Measurements from ENCODE around the gene RRP1. TPM values are rescaled to one million over a fixed set of nuclear protein-coding genes. Genes with fewer than 3 reads are reported as not detected.

RRP1 gene
- total and polyA plus RNA-seq, 9 of the 15 experiments (the other 6 are each of a cell fraction or from before 2014, with no cell fraction given) = 0.89 to 105 (median 51.6) TPM

DNA sequence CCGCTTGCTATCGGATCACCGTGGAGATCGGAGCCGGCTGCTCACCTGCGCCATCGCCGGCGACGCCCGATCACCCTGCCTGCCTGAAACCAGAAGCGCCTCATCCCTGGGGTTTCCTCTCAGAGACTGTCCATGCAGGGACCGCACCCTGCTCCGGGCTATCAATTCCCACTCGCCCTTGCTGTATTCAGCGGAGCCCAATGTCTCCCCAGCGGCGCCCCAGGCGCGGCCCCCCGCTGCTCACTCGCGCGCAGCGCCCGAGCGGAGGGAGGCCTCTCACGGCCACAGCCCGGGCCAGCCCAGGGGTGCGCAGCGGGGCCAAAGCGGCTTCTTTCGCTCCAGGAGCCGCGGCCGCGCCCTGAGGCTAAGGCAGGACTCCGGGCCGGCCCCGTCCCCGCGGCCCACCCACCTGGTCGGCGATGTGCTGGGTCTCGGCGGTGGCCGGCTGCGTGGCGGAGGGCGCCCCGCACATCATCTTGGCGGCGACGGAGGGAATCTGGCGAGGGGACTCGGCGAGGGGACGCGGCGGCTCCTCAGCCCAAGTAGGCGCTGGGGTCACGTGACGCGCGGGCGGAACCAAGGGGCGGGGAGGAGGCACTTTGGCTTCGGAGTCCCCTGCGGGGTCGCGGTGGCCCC lies 13.5 kb upstream of the RRP1 start, which contains the start of gene CSTB (continued):
- TF ChIP-seq, protein P1, sequence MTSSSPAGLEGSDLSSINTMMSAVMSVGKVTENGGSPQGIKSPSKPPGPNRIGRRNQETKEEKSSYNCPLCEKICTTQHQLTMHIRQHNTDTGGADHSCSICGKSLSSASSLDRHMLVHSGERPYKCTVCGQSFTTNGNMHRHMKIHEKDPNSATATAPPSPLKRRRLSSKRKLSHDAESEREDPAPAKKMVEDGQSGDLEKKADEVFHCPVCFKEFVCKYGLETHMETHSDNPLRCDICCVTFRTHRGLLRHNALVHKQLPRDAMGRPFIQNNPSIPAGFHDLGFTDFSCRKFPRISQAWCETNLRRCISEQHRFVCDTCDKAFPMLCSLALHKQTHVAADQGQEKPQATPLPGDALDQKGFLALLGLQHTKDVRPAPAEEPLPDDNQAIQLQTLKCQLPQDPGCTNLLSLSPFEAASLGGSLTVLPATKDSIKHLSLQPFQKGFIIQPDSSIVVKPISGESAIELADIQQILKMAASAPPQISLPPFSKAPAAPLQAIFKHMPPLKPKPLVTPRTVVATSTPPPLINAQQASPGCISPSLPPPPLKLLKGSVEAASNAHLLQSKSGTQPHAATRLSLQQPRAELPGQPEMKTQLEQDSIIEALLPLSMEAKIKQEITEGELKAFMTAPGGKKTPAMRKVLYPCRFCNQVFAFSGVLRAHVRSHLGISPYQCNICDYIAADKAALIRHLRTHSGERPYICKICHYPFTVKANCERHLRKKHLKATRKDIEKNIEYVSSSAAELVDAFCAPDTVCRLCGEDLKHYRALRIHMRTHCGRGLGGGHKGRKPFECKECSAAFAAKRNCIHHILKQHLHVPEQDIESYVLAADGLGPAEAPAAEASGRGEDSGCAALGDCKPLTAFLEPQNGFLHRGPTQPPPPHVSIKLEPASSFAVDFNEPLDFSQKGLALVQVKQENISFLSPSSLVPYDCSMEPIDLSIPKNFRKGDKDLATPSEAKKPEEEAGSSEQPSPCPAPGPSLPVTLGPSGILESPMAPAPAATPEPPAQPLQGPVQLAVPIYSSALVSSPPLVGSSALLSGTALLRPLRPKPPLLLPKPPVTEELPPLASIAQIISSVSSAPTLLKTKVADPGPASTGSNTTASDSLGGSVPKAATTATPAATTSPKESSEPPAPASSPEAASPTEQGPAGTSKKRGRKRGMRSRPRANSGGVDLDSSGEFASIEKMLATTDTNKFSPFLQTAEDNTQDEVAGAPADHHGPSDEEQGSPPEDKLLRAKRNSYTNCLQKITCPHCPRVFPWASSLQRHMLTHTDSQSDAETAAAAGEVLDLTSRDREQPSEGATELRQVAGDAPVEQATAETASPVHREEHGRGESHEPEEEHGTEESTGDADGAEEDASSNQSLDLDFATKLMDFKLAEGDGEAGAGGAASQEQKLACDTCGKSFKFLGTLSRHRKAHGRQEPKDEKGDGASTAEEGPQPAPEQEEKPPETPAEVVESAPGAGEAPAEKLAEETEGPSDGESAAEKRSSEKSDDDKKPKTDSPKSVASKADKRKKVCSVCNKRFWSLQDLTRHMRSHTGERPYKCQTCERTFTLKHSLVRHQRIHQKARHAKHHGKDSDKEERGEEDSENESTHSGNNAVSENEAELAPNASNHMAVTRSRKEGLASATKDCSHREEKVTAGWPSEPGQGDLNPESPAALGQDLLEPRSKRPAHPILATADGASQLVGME (CRISPR knock-in tag; IDR thresholded peaks at IDR 0.05) = peak; percentile 88
- TF ChIP-seq MTF1 (CRISPR knock-in tag; IDR thresholded peaks at IDR 0.05; ENCODE audit: borderline replicate concordance) (no peak), ZSCAN29 (IDR thresholded peaks at IDR 0.05) (peak; percentile 72), MYC (IDR thresholded peaks at IDR 0.05; ENCODE audit: low read depth, low read length) (no peak; the same call in 1 of the 2 replicates), MYC (CRISPR knock-in tag; IDR thresholded peaks at IDR 0.05; ENCODE audit: borderline replicate concordance, low read depth) (no peak), NR2F6 (CRISPR knock-in tag; IDR thresholded peaks at IDR 0.05) (no peak), ZNF184 (CRISPR knock-in tag; IDR thresholded peaks at IDR 0.05) (no peak), LARP7 (IDR thresholded peaks at IDR 0.05) (no peak), NELFE (IDR thresholded peaks at IDR 0.05; ENCODE audit: insufficient read depth, insufficient read length) (no peak)
- TF ChIP-seq, protein P2, sequence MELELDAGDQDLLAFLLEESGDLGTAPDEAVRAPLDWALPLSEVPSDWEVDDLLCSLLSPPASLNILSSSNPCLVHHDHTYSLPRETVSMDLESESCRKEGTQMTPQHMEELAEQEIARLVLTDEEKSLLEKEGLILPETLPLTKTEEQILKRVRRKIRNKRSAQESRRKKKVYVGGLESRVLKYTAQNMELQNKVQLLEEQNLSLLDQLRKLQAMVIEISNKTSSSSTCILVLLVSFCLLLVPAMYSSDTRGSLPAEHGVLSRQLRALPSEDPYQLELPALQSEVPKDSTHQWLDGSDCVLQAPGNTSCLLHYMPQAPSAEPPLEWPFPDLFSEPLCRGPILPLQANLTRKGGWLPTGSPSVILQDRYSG (tag; conservative IDR thresholded peaks at IDR 0.05; ENCODE audit: low read depth) = no peak
- TF ChIP-seq, protein P3, sequence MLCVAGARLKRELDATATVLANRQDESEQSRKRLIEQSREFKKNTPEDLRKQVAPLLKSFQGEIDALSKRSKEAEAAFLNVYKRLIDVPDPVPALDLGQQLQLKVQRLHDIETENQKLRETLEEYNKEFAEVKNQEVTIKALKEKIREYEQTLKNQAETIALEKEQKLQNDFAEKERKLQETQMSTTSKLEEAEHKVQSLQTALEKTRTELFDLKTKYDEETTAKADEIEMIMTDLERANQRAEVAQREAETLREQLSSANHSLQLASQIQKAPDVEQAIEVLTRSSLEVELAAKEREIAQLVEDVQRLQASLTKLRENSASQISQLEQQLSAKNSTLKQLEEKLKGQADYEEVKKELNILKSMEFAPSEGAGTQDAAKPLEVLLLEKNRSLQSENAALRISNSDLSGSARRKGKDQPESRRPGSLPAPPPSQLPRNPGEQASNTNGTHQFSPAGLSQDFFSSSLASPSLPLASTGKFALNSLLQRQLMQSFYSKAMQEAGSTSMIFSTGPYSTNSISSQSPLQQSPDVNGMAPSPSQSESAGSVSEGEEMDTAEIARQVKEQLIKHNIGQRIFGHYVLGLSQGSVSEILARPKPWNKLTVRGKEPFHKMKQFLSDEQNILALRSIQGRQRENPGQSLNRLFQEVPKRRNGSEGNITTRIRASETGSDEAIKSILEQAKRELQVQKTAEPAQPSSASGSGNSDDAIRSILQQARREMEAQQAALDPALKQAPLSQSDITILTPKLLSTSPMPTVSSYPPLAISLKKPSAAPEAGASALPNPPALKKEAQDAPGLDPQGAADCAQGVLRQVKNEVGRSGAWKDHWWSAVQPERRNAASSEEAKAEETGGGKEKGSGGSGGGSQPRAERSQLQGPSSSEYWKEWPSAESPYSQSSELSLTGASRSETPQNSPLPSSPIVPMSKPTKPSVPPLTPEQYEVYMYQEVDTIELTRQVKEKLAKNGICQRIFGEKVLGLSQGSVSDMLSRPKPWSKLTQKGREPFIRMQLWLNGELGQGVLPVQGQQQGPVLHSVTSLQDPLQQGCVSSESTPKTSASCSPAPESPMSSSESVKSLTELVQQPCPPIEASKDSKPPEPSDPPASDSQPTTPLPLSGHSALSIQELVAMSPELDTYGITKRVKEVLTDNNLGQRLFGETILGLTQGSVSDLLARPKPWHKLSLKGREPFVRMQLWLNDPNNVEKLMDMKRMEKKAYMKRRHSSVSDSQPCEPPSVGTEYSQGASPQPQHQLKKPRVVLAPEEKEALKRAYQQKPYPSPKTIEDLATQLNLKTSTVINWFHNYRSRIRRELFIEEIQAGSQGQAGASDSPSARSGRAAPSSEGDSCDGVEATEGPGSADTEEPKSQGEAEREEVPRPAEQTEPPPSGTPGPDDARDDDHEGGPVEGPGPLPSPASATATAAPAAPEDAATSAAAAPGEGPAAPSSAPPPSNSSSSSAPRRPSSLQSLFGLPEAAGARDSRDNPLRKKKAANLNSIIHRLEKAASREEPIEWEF (CRISPR knock-in tag; IDR thresholded peaks at IDR 0.05) = no peak
- TF ChIP-seq, protein P4, sequence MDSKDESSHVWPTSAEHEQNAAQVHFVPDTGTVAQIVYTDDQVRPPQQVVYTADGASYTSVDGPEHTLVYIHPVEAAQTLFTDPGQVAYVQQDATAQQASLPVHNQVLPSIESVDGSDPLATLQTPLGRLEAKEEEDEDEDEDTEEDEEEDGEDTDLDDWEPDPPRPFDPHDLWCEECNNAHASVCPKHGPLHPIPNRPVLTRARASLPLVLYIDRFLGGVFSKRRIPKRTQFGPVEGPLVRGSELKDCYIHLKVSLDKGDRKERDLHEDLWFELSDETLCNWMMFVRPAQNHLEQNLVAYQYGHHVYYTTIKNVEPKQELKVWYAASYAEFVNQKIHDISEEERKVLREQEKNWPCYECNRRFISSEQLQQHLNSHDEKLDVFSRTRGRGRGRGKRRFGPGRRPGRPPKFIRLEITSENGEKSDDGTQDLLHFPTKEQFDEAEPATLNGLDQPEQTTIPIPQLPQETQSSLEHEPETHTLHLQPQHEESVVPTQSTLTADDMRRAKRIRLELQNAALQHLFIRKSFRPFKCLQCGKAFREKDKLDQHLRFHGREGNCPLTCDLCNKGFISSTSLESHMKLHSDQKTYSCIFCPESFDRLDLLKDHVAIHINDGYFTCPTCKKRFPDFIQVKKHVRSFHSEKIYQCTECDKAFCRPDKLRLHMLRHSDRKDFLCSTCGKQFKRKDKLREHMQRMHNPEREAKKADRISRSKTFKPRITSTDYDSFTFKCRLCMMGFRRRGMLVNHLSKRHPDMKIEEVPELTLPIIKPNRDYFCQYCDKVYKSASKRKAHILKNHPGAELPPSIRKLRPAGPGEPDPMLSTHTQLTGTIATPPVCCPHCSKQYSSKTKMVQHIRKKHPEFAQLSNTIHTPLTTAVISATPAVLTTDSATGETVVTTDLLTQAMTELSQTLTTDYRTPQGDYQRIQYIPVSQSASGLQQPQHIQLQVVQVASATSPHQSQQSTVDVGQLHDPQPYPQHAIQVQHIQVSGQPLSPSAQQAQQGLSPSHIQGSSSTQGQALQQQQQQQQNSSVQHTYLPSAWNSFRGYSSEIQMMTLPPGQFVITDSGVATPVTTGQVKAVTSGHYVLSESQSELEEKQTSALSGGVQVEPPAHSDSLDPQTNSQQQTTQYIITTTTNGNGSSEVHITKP (IDR thresholded peaks at IDR 0.05; ENCODE audit: partially characterized antibody) = peak; percentile 99

Data from K562 (cell line).